ENCODE measurements around the gene TOMM20L.
"Not testable (repeated sequence)": the region's sequence is repeated elsewhere in the genome, so short reads cannot be mapped to it uniquely, and the experiment has no call there.

Gene TOMM20L

DNA sequence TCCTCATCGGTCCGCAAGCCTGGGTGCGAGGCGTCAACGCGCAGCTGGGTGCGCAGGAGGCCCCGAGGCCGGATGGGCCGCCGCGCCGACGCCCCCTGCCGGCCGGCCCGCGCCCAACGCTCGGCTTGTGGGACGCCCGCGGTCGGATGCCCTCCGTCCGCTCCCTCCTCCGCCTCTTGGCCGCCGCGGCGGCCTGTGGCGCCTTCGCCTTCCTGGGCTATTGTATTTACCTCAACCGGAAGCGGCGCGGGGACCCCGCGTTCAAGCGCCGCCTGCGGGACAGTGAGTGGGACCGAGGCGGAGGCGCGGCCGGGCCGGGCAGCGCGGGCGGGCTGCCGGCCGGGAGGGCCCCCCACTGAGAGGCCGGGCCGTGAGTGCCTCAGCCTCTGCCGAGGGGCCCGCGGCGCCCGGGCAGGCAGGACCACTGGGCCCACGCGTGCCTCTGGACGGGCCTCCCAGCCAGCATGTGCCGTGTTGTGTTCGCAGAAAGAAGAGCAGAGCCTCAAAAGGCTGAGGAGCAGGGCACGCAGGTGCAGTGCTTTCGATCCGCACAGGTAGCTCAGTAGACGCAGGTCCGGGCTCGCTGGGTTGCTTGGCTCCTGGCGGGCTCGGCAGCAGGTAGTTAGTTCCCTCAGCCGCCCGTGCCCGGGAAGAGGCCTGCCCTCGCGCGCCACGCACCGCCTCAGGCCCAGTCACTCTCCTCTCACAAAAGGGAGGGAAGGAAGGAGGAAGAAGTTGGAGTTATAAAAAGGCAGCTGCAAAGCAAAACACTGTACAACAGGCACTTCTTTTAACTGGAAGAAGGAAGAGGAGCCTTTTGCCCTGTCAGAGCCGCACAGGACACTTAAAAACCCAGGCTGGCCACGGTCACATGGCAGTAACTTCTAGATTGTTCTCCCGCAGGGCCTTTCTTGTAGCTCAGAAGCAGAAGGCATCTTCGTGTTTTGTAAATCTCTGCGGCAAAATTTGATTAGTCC lies at the start of gene TOMM20L:
TSS of gene TOMM20L (plus strand) at position 119 of the 977 bp plus-strand sequence. CDS start at position 147, 28 bp downstream.
- peak; percentile 83 for DNase-seq

DNA sequence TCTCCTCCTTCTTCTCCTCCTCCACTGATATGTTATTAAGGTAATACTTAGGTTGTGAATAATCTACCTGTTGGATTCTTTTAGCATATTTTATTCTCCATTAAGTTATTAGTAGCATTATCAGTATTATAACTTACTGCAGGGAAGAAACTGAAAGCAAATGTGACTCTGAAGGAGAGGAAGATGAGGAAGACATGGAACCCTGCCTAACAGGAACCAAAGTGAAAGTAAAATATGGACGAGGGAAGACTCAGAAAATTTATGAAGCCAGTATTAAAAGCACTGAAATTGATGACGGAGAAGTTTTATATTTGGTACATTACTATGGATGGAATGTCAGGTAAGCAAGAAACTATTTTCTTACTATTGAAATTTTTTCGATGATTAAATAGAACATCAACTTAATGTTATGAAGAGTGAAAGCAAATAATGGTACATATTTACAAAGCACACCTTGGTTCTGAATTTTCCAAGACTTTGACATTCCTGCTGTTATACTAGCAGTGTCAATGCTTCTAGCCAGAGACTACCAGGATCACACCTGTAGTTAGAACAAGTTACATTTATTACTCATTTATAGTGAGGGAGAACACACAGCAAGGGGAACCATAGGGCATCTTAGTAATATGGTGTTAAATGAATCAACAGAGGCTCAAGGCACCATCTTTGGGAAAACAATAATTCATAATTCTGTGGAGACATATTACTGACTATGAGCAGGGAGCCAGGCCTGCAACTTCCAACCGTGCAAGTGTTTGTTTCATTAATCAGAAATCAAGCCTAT lies 42.0 kb upstream of the TOMM20L start:
- peak; percentile 20 for DNase-seq

DNA sequence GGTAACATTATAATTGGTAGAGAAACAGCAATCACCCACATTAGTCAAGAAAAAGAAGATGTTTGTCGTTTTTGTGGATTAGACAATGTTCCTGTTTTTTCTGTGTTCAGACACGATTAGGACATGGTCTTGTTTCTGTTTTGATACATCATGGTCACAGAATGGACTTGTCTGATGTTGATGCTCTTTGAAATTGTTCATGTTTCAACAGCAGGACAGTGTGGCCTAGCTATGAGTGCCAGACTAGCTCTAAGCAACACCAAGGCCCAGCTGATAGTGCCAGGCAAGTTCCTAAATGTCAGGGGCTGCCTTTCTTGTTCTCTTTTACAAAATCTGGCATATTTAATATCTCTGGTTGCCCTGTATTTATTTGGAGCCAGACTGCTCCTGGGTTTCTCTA lies 40.9 kb upstream of the TOMM20L start:
- DNase-seq, result no peak

DNA sequence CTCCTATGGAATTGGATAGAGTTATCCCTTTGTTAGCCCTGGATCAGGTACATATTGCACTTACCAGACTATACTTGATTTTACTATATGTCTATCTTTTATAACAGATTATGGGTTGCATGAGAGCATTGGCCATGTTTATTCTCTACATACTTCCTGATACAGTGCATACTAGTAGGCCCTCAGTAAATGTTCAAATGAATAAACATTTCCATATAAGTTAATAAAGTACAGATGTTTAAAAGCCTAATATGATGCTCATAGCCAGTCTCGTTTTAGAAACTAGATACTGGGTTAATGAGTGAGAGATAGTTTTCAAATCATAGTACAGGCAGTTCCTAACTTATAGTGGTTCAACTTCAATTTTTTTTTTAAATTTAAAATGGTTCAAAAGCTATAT lies 39.5 kb upstream of the TOMM20L start:
- no peak for DNase-seq

DNA sequence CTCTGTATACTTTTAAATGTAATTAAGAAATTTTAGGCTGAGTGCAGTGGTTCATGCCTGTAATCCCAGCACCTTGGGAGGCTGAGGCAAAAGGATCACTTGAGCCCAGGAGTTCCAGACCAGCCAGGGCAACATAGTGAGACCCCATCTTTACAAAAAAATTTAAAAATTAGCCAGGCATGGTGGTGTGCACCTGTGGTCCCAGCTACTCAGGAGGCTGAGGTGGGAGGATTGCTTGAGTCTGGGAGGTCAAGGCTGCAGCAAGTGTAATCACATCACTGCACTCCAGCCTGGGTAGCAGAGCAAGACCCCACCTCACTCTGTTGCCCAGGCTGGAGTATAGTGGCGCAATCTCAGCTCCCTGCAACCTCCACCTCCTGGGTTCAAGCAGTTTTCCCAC lies 33.5 kb upstream of the TOMM20L start:
- DNase-seq, result not testable (repeated sequence)

GRCh38 chr14:58362798-58363412 lies 32.8 kb upstream of the TOMM20L start:
- DNase-seq, result peak; percentile 49

DNA sequence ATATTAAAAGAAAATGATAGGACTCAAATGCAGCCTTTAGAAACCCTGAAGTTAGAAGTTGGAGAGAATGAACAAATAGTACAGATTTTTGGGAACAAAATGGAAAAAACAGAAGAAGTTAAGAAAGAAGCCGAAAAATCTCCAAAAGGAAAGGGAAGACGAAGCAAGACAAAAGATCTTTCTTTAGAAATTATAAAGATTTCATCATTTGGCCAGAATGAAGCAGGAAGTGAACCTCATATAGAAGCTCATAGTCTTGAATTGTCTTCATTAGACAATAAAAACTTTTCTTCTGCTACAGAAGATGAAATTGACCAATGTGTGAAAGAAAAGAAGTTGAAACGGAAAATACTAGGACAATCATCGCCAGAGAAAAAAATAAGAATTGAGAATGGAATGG lies 31.4 kb upstream of the TOMM20L start:
- no peak for DNase-seq

DNA sequence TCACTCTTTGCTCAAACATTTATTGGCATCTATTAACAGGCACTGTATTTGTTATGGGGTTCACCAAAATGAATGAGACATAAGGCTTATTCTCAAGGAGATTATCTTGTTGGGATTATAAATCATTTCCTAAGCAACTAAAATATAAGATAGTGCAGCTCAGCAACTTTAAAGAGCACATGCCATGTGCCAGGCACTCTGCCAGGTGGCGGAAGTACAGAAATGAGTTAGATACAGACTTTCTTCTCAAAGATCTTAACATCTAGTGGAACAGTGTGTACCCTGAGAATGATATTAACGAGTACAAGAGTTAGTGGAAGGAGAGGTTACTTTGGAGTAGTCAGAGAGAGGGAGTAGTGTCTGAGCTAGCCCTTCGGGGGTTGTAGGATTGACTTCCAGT lies 28.4 kb upstream of the TOMM20L start:
- DNase-seq, result no peak

DNA sequence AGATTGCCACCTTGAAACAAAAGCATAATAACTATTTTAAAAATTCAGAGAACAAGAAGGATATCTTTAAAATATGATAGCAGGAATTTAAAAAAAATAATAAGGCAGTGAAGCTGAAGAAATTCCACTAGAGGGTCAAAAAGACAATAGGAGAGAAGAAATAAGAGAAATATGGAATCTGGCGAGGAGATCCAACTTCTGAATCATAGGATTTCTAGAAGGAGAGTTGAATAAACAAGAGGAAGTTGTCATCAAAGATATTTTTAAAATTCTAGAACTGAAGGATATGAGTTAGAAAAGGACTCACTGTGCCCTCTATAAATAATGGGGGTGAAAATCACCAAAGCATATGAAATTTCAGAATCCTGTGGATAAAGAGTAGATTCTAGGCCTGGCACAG lies 26.8 kb upstream of the TOMM20L start:
- DNase-seq, result no peak

DNA sequence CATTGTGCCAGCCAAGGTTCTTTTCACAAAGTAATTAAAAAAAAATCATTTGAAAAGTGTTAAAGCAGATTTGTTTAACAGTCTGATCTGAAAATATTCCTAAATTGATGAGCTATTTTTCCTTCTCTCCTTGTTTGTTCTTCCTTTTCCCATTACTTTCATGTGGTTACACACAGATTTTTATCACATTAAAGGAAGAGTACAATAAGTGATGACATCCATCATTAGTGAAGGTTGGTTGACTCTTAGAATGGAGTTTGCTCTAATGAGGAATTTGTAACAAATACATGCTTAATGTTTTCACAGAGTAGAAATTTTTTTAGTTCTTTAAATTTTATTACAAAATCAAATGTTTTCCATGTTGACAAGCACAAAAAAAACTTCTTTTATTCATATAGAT lies 18.9 kb upstream of the TOMM20L start:
- DNase-seq, result no peak

- no peak for DNase-seq
These were observed 4.9 kb upstream of the TOMM20L start for GRCh38 chr14:58390830-58391229.

DNA sequence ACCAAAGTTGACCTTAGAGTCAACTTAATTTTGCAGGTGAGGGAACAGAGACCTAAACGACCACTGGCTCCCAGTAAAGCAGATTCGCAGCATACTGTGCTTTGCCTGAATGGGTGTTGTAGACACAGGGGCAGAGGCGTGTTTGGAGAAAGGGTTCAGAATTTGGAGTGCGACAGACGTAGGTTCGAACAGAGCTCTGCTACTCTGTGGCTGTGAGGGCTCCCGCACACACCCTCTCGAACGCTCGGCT lies 243 bp upstream of the TOMM20L start:
- no peak for DNase-seq

DNA sequence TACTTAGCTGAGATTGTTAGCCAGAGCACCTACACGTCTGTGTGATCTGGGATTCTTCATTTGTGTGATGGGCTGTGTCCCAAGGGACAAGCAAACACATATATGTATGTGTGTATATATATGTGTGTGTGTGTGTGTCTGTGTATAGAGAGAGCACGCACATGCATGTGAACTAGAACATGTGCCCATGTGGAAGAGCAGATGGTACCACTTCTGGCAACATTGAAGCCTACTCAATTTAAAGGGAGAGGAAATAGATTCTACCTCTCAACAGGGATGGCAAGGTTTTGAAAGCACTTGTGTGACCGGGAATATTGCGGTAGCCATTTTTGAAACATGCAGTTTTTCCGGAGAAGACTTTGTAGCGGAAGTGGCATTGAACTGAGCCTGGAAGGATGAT lies 1.4 kb downstream of the TOMM20L start:
- no peak for DNase-seq

DNA sequence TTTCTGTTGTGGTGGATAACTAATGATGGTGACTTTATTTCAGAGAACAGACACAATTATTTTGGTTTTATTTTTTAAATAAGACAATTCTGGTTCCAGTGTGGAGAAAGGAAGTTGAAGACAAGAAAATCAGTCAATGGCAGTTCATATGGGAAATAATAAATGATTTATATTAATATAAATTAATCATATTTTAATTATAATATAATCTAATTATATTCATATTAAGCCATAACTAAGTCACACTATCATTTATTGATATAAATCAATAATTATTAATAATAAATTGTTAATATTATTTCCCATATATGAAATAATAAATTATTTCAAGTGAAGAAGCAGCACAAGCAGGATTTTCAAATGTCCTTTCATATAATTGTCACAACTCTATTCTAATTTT lies 2.8 kb downstream of the TOMM20L start:
- no peak for DNase-seq

GRCh38 chr14:58398895-58399294 lies 3.2 kb downstream of the TOMM20L start:
- DNase-seq, result no peak

DNA sequence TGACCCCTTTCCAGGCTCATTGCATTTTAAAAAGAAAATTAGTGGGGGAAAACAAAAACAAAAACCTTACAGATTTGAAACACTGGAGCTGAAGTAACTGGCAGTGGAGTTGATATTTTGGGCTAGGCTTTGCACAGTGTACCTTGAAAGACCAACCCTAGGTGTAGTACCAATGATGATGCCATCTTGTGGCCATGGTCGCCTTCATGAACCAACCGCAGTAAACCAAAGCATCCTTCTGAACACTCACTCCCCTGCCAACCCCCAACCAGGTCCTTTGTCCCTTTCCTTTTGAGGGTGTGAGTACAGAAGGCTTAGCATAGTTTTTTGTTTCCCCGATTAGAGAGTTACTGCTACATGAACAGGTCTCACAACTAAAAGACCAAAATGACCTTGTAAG lies 5.9 kb downstream of the TOMM20L start:
- DNase-seq, result no peak

- no peak for DNase-seq
These were observed 13.0 kb downstream of the TOMM20L start for GRCh38 chr14:58408681-58409215.

- DNase-seq, result no peak
These were observed 19.1 kb downstream of the TOMM20L start for GRCh38 chr14:58414845-58415244.

- DNase-seq, result no peak
These were observed 20.2 kb downstream of the TOMM20L start for GRCh38 chr14:58415636-58416547.

DNA sequence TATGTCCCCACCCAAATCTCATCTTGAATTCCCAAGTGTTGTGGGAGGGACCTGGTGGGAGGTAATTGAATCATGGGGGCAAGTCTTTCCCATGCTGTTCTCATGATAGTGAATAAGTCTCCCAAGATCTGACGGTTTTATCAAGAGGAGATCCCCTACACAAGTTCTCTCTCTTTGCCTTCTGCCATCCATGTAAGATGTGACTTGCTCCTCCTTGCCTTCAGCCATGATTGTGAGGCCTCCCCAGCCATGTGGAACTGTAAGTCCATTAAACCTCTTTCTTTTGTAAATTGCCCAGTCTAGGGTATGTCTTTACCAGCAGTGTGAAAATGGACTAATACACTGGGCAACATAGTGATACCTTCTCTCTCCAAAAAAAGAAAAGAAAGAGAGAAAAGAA lies 21.2 kb downstream of the TOMM20L start:
- DNase-seq, result not testable (repeated sequence)

DNA sequence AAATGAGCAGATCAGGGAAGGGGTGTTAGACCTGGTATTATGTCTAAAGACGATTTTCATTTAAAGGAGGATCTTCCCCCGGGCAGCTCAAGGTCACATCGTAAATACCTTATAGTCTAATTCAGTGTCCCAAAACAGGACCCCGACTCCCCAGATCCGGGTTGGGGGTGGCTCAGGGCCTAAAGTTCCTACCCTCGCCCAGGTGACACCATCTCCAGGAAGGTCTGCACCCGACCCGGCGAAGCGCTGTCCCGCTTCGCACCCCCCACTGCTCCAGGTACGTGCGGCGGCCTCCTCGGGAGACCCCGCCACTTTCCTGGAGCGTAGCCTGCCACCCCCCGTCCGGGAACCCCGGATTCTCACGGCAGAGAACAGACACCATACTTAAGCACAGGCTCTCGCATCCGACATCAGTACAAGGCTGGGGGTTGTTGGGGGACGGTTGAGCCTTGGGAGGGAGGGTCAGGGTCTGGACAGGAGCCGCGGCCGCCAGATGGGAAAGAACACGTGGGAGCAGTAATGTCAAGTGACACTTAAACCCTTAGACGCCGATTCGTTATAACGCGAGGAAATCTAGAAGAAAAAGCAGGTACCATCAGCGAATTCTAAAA lies 31.0 kb downstream of the TOMM20L start:
- no peak for DNase-seq

Measured in CD4-positive, alpha-beta T cell treated with Interleukin-12 subunit alpha and Interleukin-12 subunit beta, for 1 hour (primary cell).